Tongue (tissue), 2 donors: ENCODE measurements around the gene NOXO1. TPM values are rescaled to one million over a fixed set of nuclear protein-coding genes. Genes with fewer than 3 reads are reported as not detected.

ENCODE experiments used
- DNase-seq: peaks from one replicate; pipeline ENCODE4 v3.0.0-alpha.2; 2015
- total RNA-seq: library from RNA; depleted of rRNA; stranded (reverse); fragments of >200 nt; gene quantifications from one replicate; pipeline ENCODE4 v1.2.3, GENCODE V29; 2014

Gene NOXO1
- total RNA-seq, 1 donor from 2014 or later = 2.5 TPM

DNA sequence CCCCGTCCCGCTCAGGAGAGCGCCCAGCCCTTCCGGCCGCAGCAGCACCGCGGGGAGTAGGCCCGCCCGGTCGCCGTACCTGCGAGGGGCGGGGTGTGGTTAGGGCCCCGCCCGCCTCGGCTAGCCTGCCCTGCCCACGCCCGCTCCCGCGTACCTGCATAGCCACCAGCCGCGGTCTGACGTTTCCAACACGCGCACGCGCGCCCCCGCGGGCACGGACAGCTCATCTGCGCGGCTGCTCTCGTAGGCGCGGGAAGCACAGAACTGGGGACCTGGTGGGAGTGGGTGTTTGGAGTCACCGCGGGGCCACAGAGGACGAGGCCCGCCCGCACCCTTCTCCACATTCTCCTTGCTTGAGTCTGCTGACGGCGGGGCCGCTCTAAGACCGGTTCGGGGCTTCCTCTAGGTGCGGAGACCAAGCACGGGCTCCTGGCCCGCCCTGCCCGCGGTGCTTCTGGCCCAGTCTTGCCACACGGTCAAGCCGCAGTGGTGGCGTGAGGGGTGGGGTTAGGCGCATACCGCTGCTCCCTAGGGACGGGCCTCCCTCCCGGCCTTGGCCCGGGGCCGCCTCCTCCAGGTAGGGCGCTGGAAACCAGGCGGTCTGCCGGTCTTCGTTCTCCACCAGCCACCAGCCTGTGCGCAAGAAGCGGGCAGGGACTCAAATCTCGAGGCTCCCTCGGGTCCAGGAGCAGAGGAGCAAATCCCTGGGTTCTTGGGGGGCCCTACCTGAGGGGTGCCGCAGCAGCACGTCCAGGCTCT lies 1.8 kb downstream of the NOXO1 start:
- DNase-seq = no peak

GRCh38 chr16:1978476-1979120 lies 2.7 kb downstream of the NOXO1 start:
- no peak for DNase-seq

DNA sequence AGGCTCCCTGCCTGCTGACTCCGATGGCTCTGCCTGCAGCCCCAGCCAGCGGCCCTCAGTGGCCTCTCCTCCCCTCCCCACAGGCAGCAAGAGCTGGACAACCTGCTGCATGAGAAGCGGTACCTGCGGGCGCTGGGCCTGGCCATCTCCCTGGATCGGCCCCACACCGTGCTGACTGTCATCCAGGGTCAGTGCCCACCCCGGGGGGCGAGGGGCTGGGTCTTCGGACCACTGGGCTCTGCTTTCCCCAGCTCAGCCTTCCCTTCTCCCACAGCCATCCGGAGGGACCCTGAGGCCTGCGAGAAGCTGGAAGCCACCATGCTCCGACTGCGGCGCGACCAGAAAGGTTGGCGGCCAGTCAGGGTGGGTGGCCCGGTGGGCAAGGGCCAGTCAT lies 3.4 kb downstream of the NOXO1 start:
- DNase-seq = no peak

GRCh38 chr16:1976951-1977874 lies 4.1 kb downstream of the NOXO1 start:
- DNase-seq = no peak

GRCh38 chr16:1976216-1976520 lies 5.1 kb downstream of the NOXO1 start:
- no peak for DNase-seq

- no peak for DNase-seq
Observed at GRCh38 chr16:1975432-1976215, 5.6 kb downstream of the NOXO1 start.

GRCh38 chr16:1974157-1975070 lies 6.9 kb downstream of the NOXO1 start:
- no peak for DNase-seq

- DNase-seq = no peak
Observed at GRCh38 chr16:1973461-1974156, 7.7 kb downstream of the NOXO1 start.

DNA sequence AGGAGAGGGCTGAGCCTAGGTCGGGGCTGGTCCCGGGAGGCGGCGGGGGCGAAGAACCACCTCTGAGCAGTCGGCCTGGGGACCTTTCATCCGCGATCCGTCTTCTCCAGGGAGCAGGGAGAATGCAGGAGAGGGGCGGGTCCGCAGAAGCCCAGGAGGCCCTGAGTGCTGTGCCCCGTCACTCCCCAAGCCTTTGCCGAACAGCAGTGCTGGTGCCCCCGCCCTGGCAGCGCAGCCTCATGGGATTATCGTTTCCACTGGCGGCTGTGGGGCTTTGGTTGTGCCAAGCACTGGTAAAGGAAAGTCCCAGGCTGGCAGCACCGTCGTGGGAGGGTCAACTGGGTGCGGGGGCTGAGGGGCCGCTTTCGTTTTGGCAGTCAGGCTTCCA lies 8.8 kb downstream of the NOXO1 start:
- DNase-seq = no peak

GRCh38 chr16:1971796-1972489 lies 9.3 kb downstream of the NOXO1 start, which contains the start of gene TBL3:
Gene TBL3 (plus strand): TSS chr16:1972053. CDS start chr16:1972165, 112 bp downstream.
- peak; percentile 97 for DNase-seq

GRCh38 chr16:1968146-1968953 lies 12.9 kb downstream of the NOXO1 start:
- no peak for DNase-seq

DNA sequence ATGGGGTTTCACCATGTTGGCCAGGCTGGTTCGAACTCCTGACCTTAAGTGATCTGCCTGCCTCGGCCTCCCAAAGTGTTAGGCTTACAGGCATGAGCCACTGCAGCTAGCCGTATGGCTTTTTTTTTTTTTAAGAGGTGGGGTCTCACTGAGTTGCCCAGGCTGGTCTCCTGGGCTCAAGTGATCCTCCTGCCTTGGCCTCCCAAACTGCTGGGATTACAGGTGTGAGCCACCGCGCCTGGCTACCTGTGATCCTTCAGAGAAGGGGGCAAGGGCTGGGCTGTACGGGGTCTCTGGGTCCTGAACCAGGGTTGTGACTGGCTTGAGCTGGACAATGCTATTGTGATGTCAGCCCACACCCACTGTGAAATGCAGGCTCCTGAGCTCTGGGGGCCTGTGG lies 14.8 kb downstream of the NOXO1 start, which contains the start of gene RNF151:
RNF151 (plus strand) TSS at position 397 of the 400 bp plus-strand sequence. CDS start 26 bp downstream, outside the sequence.
- DNase-seq = no peak

GRCh38 chr16:1965396-1966001 lies 15.8 kb downstream of the NOXO1 start:
- DNase-seq = no peak

- peak; percentile 100 for DNase-seq
Observed at GRCh38 chr16:1964506-1965395, 16.5 kb downstream of the NOXO1 start, which contains the start of gene RPS2. Gene RPS2 (minus strand): TSS chr16:1964826. CDS start chr16:1964625, 201 bp downstream.

DNA sequence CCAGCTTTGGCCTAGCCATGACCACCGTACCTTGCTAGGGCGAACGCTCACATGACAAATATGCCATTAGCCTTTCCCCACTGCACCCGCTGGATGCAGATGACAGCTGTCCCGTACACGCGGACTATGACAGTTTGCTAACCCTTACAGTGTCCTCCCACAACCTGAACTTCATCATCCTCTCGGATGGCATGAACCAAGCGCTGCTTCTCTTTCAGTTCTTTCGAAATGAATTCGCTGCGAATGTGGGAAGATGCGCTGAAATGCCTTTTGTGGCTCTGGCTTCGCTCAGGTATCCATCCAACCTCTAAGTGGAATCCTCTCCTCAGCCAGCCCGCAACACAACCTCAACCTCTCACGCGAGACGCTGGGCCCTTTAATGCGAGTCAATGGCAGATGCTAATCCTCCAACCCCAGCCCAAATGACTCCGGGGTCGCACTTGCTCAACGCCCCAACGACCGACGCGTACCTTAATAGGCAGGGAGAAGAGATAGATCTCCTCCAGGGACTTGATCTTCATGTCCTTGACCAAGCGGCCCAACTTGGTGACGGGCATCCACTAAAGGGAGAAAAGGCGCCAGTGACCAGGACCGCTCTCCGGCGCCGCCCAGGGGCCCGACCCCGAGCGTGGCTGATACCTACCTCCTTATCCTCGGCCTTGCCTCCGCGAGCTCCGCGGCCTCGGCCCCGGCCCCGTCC lies 17.3 kb downstream of the NOXO1 start:
- DNase-seq = peak; percentile 57
